ENCODE data around the gene MUC6.
"Not testable (repeated sequence)": the region's sequence is repeated elsewhere in the genome, so short reads cannot be mapped to it uniquely, and the experiment has no call there.

MUC6 gene

GRCh38 chr11:1022908-1023810 lies 13.4 kb downstream of the MUC6 start:
- no peak for DNase-seq

GRCh38 chr11:1022411-1022810 lies 14.1 kb downstream of the MUC6 start:
- DNase-seq = no peak

GRCh38 chr11:1020211-1020905 lies 16.2 kb downstream of the MUC6 start:
- no peak for DNase-seq

DNA sequence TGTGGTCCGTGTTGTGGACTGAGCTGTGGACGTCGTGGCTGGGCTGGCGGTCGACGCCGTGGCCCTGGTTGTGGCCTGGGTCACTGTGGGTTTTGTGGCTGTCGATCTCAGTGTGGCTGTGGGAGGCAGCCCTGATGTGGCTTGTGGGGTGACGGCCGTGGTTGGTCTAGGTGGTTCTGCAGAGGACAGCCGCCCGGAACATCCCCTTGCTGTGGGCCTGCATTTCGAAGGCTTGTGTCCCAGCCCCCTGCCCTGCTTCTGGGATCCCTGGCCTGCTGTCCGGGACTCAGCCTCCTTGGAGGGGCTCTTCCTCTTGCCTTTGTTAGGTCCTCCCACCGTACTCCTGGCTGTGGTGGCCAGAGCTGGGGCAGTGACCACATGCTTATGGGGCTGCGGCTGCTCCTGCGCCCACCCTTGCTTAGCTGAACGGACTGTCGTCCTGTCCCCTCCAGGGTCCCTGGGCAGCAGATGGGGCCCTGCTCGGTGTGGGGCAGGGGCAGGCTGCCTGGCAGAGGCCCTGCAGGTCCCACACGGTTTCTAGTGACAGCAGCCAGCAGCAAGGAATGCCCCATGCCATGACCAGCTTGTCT lies 17.1 kb downstream of the MUC6 start:
- DNase-seq = no peak

GRCh38 chr11:1018091-1018490 lies 18.4 kb downstream of the MUC6 start:
- DNase-seq = no peak

GRCh38 chr11:1017269-1018005 lies 19.1 kb downstream of the MUC6 start:
- no peak for DNase-seq

- DNase-seq = not testable (repeated sequence)
Measured at GRCh38 chr11:1016610-1017126, 19.9 kb downstream of the MUC6 start.

GRCh38 chr11:1015826-1016545 lies 20.5 kb downstream of the MUC6 start:
- no peak for DNase-seq

GRCh38 chr11:1015064-1015463 lies 21.5 kb downstream of the MUC6 start:
- DNase-seq = no peak

- no peak for DNase-seq
Measured at GRCh38 chr11:1014276-1014675, 22.2 kb downstream of the MUC6 start.

DNA sequence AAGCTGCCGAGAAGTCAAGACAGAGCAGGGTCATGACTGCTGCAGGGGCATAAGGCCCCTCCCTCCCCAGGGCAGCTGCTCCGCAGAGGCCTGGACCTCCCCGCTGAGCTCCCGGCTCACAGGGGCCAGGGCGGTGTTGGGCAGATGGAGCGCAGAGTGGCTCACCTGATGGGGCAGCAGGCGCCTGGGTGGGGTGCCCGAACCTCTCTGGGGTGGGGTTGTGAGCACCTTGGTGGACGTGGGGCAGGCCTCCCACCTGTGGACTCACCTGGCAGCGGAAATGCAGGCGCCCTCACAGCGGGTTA lies 22.9 kb downstream of the MUC6 start:
- no peak for DNase-seq

DNA sequence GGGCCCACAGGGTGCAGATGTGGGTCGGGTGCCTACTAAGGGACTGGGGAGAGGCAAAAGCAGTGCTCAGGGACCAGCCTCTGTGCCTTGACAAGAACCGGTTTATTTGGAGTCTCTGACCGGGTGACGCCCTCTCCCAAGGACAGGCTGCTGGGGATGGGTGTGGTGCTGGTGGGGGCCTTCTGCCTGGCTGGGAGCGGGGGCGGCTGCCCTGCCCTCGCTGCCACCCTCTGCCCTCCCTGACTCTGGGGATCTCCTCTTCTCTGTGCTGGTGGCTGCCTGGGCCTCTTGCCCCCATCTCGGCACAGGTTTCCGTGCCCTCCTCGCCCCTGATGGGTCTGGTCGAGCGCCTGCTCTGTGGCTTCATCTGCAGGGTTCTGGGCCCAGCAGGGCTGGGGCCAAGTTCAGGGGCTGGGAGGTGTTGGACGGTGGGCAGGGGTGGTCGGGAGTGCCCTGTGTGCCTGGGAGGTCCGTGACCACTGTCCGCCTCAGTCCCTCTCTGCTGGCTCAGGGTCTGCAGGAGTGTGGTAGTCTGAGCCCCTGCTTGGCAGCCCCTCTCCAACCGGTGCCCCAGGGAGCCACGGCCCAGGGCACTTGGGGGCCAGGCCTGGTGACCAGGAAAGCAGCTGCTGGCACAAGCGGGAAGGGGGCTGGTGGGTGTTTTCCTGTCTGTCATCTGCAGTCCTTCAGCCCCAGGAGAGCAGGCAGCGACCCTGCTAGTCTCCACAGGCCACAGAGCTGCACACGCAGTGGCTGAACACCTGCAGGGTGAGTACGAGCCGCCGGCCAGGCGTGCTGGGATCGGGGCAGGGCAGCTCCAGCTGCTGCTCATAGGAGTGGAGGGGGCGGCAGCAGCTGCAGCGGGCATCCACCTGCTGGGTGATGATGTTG lies 23.5 kb downstream of the MUC6 start:
- no peak for DNase-seq

DNA sequence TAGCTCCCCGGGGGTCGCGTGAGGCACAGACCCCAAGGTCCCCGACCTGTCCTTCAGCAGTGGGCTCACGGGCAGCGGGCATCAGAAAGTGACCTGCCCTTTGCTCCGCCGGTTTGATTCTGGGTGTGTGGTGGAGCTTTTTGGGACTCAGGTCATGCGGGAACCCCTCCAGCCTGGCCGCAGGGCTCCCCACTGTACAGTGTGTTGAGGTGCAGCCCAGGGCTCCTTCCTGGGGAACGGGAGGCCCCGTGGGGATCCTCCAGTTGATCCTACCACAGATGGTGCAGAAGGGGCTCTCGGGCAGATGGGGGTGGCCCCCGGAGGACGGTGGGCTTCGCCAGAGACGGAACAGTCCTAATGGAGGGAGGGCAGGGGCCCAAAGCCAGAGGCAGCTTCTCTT lies 24.2 kb downstream of the MUC6 start:
- no peak for DNase-seq

GRCh38 chr11:1011320-1011698 lies 25.2 kb downstream of the MUC6 start:
- no peak for DNase-seq

DNA sequence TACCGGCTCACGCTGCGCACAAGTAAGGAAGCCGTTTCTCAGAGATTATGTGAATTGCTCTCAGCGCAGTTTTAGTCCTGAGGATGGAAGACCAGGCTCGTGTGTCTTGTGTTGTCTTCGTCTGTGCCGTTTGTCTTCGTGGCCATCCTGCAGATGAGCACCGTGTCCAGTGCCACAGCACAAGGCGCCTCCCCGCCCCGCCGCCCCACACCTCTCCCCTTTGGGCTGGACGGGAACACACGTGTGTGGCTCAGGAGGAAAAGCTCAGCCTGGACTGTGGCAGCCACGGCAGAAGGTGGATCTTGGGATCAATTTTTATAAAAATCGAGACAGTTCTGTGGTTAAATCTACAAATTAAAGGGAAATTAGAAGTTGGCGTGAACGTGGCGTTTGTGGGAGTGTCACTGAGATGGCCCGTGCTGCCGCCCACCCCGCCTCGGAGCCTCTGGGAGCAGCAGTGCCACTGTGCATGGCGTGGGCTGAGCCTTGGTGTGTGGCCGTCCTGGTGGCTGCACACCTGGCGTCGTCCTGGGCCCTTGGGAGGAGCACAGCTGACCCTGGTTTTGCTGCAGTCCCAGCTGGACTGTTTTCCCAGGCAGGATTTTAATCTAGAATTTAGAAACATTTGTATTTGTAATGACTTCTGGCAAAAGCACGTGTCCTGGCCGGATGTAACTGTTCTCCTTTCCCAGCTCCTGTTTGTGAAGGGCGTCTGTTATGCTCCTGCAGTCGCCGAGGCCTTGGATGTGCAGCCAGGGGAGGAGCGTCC lies 25.8 kb downstream of the MUC6 start:
- DNase-seq = no peak

DNA sequence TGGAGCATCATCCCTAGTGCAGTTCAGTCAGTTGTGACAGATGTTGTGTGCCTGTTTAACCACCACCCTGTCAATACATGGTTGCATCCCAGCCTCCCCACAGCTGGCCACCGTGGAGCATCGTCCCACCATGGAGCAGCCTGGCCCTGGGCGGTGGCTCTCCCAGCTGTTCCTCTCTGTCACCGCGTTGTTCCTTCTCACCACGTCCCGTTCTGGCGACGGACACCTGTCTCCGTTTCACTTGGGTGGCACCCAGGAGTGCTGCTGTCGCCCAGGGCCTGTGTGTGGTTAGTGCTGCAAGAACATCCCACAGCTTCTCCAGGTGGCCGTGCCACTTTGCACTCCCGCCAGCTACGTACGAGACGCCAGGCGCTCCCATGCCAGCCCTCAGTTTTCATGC lies 26.5 kb downstream of the MUC6 start:
- DNase-seq = no peak

GRCh38 chr11:1009371-1009770 lies 27.1 kb downstream of the MUC6 start:
- DNase-seq = no peak

GRCh38 chr11:1008803-1009145 lies 27.7 kb downstream of the MUC6 start:
- no peak for DNase-seq

- DNase-seq = no peak
Measured at GRCh38 chr11:1008001-1008802, 28.3 kb downstream of the MUC6 start.

- no peak for DNase-seq
Measured at GRCh38 chr11:1007279-1007678, 29.2 kb downstream of the MUC6 start.
